MM.1S (cell line): ENCODE results near the gene CNTN5.

ENCODE experiments used
- DNase-seq: peaks from one replicate; pipeline ENCODE4 v3.0.0-alpha.2; 2015
- H2AFZ ChIP-seq: fragments of 300-600 bp; sonication (generic); 2 replicates; pipeline ENCODE4 v1.6.0; 2016; ENCODE audit warnings: antibody characterized with exemption, low read length
- H3F3A ChIP-seq: fragments of 300-600 bp; sonication (generic); 2 replicates; pipeline ENCODE4 v1.6.1; 2016; ENCODE audit warnings: mild to moderate bottlenecking, antibody characterized with exemption, low read length, moderate library complexity, mixed read lengths; ENCODE audit not compliant: insufficient read depth
- H3K27ac ChIP-seq: fragments of 300-600 bp; sonication (generic); 2 replicates; pipeline ENCODE4 v1.5.1; 2016; ENCODE audit warnings: mild to moderate bottlenecking, low read length
- H3K27me3 ChIP-seq: fragments of 300-600 bp; sonication (generic); replicated peaks from 2 replicates; pipeline ENCODE4 v1.6.0; 2016; ENCODE audit warnings: low read length; ENCODE audit not compliant: insufficient read depth
- H3K36me3 ChIP-seq: fragments of 300-600 bp; sonication (generic); replicated peaks from 2 replicates; pipeline ENCODE4 v1.6.1; 2016; ENCODE audit warnings: mild to moderate bottlenecking, low read length, mixed read lengths; ENCODE audit not compliant: insufficient read depth
- H3K4me1 ChIP-seq: fragments of 300-600 bp; sonication (generic); 2 replicates; pipeline ENCODE4 v1.6.1; 2016; ENCODE audit warnings: low read length, mixed read lengths
- H3K4me2 ChIP-seq: fragments of 300-600 bp; sonication (generic); 2 replicates; pipeline ENCODE4 v1.6.0; 2016; ENCODE audit warnings: low read depth, low read length
- H3K4me3 ChIP-seq: fragments of 300-600 bp; sonication (generic); 2 replicates; pipeline ENCODE4 v1.5.1; 2016; ENCODE audit warnings: low read length, mixed read lengths
- H3K79me2 ChIP-seq: fragments of 300-600 bp; sonication (generic); 2 replicates; pipeline ENCODE4 v1.6.1; 2016; ENCODE audit warnings: mixed run types, low read length, mixed read lengths
- H3K9ac ChIP-seq: fragments of 300-600 bp; sonication (generic); 2 replicates; pipeline ENCODE4 v1.6.1; 2016; ENCODE audit warnings: low read length, mixed read lengths
- H3K9me2 ChIP-seq: fragments of 300-600 bp; sonication (generic); replicated peaks from 2 replicates; pipeline ENCODE4 v1.6.1; 2016; ENCODE audit warnings: mild to moderate bottlenecking, low read length, mixed read lengths; ENCODE audit not compliant: insufficient read depth
- H3K9me3 ChIP-seq: fragments of 300-600 bp; sonication (generic); replicated peaks from 2 replicates; pipeline ENCODE4 v1.6.1; 2016; ENCODE audit warnings: mild to moderate bottlenecking, low read length, mixed read lengths; ENCODE audit not compliant: insufficient read depth
- H4K20me1 ChIP-seq: fragments of 300-600 bp; sonication (generic); 2 replicates; pipeline ENCODE4 v1.6.1; 2016; ENCODE audit warnings: mild to moderate bottlenecking, low read length, moderate library complexity, mixed read lengths; ENCODE audit not compliant: insufficient read depth
- CTCF ChIP-seq: fragments of 300-600 bp; sonication (generic); IDR thresholded peaks from 2 replicates; pipeline ENCODE4 v1.5.1; 2016; ENCODE audit warnings: antibody characterized with exemption, low read length, mixed read lengths
- EZH2 ChIP-seq: fragments of 300-600 bp; sonication (generic); optimal IDR thresholded peaks from 2 replicates; pipeline ENCODE3; 2017; ENCODE audit warnings: low read depth, mild to moderate bottlenecking, antibody characterized with exemption, low read length, mixed read lengths
- EZH2phosphoT487 ChIP-seq: fragments of 300-600 bp; sonication (generic); IDR thresholded peaks from 2 replicates; pipeline ENCODE4 v1.6.1; 2018; ENCODE audit warnings: antibody characterized with exemption, low read length

CNTN5 gene

GRCh38 chr11:99371257-99371656 lies 350.5 kb downstream of the CNTN5 start:
- H3K79me2 ChIP-seq: no peaks in the 10 kb centered on the region
- no peaks in the 10 kb centered on the region for H3F3A ChIP-seq
- H3K9me2 ChIP-seq: no peaks in the 10 kb centered on the region
- no peaks in the 10 kb centered on the region for H3K9me3 ChIP-seq
- no peak overlapping the region for H2AFZ ChIP-seq
- H3K4me2 ChIP-seq: no peak overlapping the region
- H3K27me3 ChIP-seq: no peaks in the 10 kb centered on the region
- H4K20me1 ChIP-seq: no peaks in the 10 kb centered on the region
- TF ChIP-seq EZH2phosphoT487 (no peak), EZH2 (no peak), CTCF (no peak)
- no peak overlapping the region for H3K27ac ChIP-seq
- no peak for DNase-seq
- H3K4me3 ChIP-seq: no peak overlapping the region
- no peak overlapping the region for H3K9ac ChIP-seq
- H3K4me1 ChIP-seq: peaks cover 13% of the 10 kb centered on the region
- H3K36me3 ChIP-seq: no peaks in the 10 kb centered on the region

GRCh38 chr11:99376463-99376862 lies 355.7 kb downstream of the CNTN5 start:
- Histone ChIP-seq H3K4me3 (no peak overlapping the region), H3K9me2 (no peaks in the 10 kb centered on the region), H3K4me2 (no peak overlapping the region), H4K20me1 (no peaks in the 10 kb centered on the region), H3K4me1 (0 out of 2 replicates have a peak, but pooled peaks cover 4% of the 10 kb centered on the region), H3K36me3 (no peaks in the 10 kb centered on the region), H3K79me2 (no peaks in the 10 kb centered on the region), H3K27ac (no peak overlapping the region), H2AFZ (no peak overlapping the region), H3K9me3 (no peaks in the 10 kb centered on the region), H3F3A (no peaks in the 10 kb centered on the region), H3K9ac (no peak overlapping the region), H3K27me3 (no peaks in the 10 kb centered on the region)
- no peak for DNase-seq
- TF ChIP-seq EZH2 (no peak), EZH2phosphoT487 (no peak), CTCF (no peak)

GRCh38 chr11:99383648-99384245 lies 363.0 kb downstream of the CNTN5 start:
- TF ChIP-seq CTCF: no peak
- H3K27me3 ChIP-seq: no peaks in the 10 kb centered on the region
- H2AFZ ChIP-seq: no peak overlapping the region
- H3K9ac ChIP-seq: no peak overlapping the region
- H3K27ac ChIP-seq: no peak overlapping the region
- DNase-seq: no peak
- H3K4me1 ChIP-seq: no peaks in the 10 kb centered on the region
- H3K36me3 ChIP-seq: no peaks in the 10 kb centered on the region
- H3K9me3 ChIP-seq: no peaks in the 10 kb centered on the region
- no peak overlapping the region for H3K4me2 ChIP-seq
- H3K9me2 ChIP-seq: no peaks in the 10 kb centered on the region
- H3F3A ChIP-seq: no peaks in the 10 kb centered on the region
- no peak overlapping the region for H3K4me3 ChIP-seq
- H4K20me1 ChIP-seq: no peaks in the 10 kb centered on the region
- H3K79me2 ChIP-seq: no peaks in the 10 kb centered on the region
